NK-92 (cell line): ENCODE results near the gene IGSF8.

Source experiments
- DNase-seq: peaks from one replicate; lab custom pipeline; 2025; ENCODE audit not compliant: unreplicated experiment; lab: John Stamatoyannopoulos, UW

Gene IGSF8

DNA sequence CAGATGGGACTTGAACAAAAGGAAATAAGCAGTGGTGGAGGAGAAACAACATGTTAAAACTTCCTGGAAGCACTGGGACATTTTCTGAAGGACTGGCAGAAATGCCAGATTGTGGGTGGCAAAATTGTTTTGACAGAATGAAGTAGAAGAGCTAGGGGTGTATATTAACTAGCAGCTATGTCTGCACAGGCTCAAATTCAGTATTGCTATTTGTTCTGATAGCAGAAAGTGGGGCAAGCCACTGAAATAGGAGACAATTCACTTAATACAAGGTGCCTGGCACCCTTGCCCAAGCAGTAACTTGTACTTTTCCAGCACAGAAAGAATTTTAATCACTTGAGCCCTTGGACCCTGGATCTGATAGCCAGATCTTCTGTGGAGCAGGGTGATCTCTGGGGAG is 54.9 kb downstream of the IGSF8 start:
- no peak for DNase-seq
